ENCODE data around the gene PRODH2.

Gene PRODH2

GRCh38 chr19:35812220-35813042 is at the start of gene PRODH2:
Gene PRODH2 (minus strand): TSS chr19:35812845. CDS start chr19:35812805, 40 bp downstream.
- no peak for DNase-seq

GRCh38 chr19:35861640-35862160 is 49.1 kb upstream of the PRODH2 start:
- no peak for DNase-seq

GRCh38 chr19:35860818-35861639 is 48.4 kb upstream of the PRODH2 start:
- DNase-seq = no peak

GRCh38 chr19:35860436-35860817 is 47.8 kb upstream of the PRODH2 start:
- DNase-seq = no peak

- no peak for DNase-seq
These were observed 46.8 kb upstream of the PRODH2 start for GRCh38 chr19:35859414-35859813.

- no peak for DNase-seq
These were observed 45.7 kb upstream of the PRODH2 start for GRCh38 chr19:35858311-35858710.

- DNase-seq = peak in 8 of 56 donors; percentile 1 to 64 (median 30)
These were observed 44.0 kb upstream of the PRODH2 start, which contains the start of gene KIRREL2 for GRCh38 chr19:35856546-35857149. Gene KIRREL2 (plus strand): TSS chr19:35856911. CDS start chr19:35857120, 209 bp downstream.

GRCh38 chr19:35853038-35853756 is 40.6 kb upstream of the PRODH2 start:
- peak in 26 of 56 donors; percentile 3 to 67 (median 36) for DNase-seq

GRCh38 chr19:35852029-35852780 is 39.6 kb upstream of the PRODH2 start, which contains the start of gene NPHS1:
Gene NPHS1 (minus strand): TSS chr19:35852504. CDS start chr19:35851837, 667 bp downstream.
- DNase-seq = no peak

GRCh38 chr19:35851213-35852028 is 38.8 kb upstream of the PRODH2 start:
- no peak for DNase-seq

- no peak for DNase-seq
These were observed 36.4 kb upstream of the PRODH2 start for GRCh38 chr19:35848919-35849505.

GRCh38 chr19:35848486-35848885 is 35.8 kb upstream of the PRODH2 start:
- no peak for DNase-seq

- DNase-seq = no peak
These were observed 35.3 kb upstream of the PRODH2 start for GRCh38 chr19:35847911-35848310.

- peak in 3 of 56 donors; percentile 3 for DNase-seq
These were observed 33.5 kb upstream of the PRODH2 start for GRCh38 chr19:35846038-35846668.

- DNase-seq = peak in 2 of 56 donors; percentile 28 to 52
These were observed 32.8 kb upstream of the PRODH2 start for GRCh38 chr19:35845215-35846037.

- DNase-seq = no peak
These were observed 32.0 kb upstream of the PRODH2 start for GRCh38 chr19:35844482-35845214.
